DMS114 treated with DMSO at 0.1 percent for 48 hours (cell line): ENCODE measurements around the gene DEFB124.
"Not testable (repeated sequence)": the region's sequence is repeated elsewhere in the genome, so short reads cannot be mapped to it uniquely, and the experiment has no call there.

Source experiments
- DNase-seq: peaks from one replicate; lab custom pipeline; 2025; ENCODE audit not compliant: unreplicated experiment; lab: John Stamatoyannopoulos, UW

The DEFB124 gene

GRCh38 chr20:31489152-31489551 lies 14.2 kb upstream of the DEFB124 start:
- no peak for DNase-seq

- DNase-seq, result no peak
Measured at GRCh38 chr20:31488115-31488514, 13.2 kb upstream of the DEFB124 start.

- DNase-seq, result no peak
Measured at GRCh38 chr20:31485450-31486339, 10.8 kb upstream of the DEFB124 start.

GRCh38 chr20:31484001-31484400 lies 9.1 kb upstream of the DEFB124 start:
- no peak for DNase-seq

- no peak for DNase-seq
Measured at GRCh38 chr20:31476643-31477215, 1.8 kb upstream of the DEFB124 start.

- no peak for DNase-seq
Measured at GRCh38 chr20:31476294-31476585, 1.3 kb upstream of the DEFB124 start.

- DNase-seq, result no peak
Measured at GRCh38 chr20:31475472-31476293, 756 bp upstream of the DEFB124 start.

GRCh38 chr20:31474097-31474436 lies 860 bp downstream of the DEFB124 start:
- no peak for DNase-seq

GRCh38 chr20:31473331-31474096 lies 1.4 kb downstream of the DEFB124 start:
- DNase-seq, result no peak

- DNase-seq, result no peak
Measured at GRCh38 chr20:31472395-31473330, 2.3 kb downstream of the DEFB124 start.

- DNase-seq, result not testable (repeated sequence)
Measured at GRCh38 chr20:31470946-31471345, 4.0 kb downstream of the DEFB124 start.

GRCh38 chr20:31454361-31454760 lies 20.6 kb downstream of the DEFB124 start:
- no peak for DNase-seq

GRCh38 chr20:31452575-31452974 lies 22.4 kb downstream of the DEFB124 start:
- DNase-seq, result no peak

GRCh38 chr20:31449511-31450414 lies 25.2 kb downstream of the DEFB124 start:
- DNase-seq, result no peak

- DNase-seq, result no peak
Measured at GRCh38 chr20:31446084-31446819, 28.7 kb downstream of the DEFB124 start.

GRCh38 chr20:31440012-31440659 lies 34.8 kb downstream of the DEFB124 start, which contains the start of gene DEFB123:
DEFB123 (plus strand) TSS chr20:31440632; CDS start chr20:31440699, 67 bp downstream.
- no peak for DNase-seq

GRCh38 chr20:31430568-31431115 lies 44.3 kb downstream of the DEFB124 start:
- DNase-seq, result no peak
